Pancreas (tissue), 10 donors: ENCODE measurements around the gene UTY. TPM values are rescaled to one million over a fixed set of nuclear protein-coding genes. Genes with fewer than 3 reads are reported as not detected.
A peak's percentile ranks its signal among the peaks of the same experiment; 100 is the strongest.

Source experiments
- ATAC-seq, 4 donors: fragments of 200-7000 bp; cut with Tn5 transposase; one replicate each; pipeline versions ENCODE4 v1.8.0 to v1.9.1; 2020; ENCODE audit warnings: mild to moderate bottlenecking in 4 of 4, moderate library complexity in 4 of 4
- DNase-seq, 6 donors: peaks; one replicate each; pipeline ENCODE4 v3.0.0-alpha.2; 2020
- FAIRE-seq: peaks from 2 replicates; lab custom pipeline; 2012; peaks lifted over from hg19 to GRCh38; lab: Jason Lieb, UNC
- H3K27ac ChIP-seq, 4 donors: fragments of 200-600 bp; sonication (generic); 1 replicate in 3 of 4; 2 replicates in 1 of 4; pipeline versions ENCODE4 v1.5.0 to v1.8.0; 2020
- H3K27me3 ChIP-seq, 4 donors: fragments of 200-600 bp; one replicate each; pipeline ENCODE4 v1.8.0; 2021
- H3K36me3 ChIP-seq, 3 donors: fragments of 200-600 bp; sonication (generic) in 1 of 3; one replicate each; pipeline versions ENCODE4 v1.5.0 to v1.8.0; 2020 to 2021
- H3K4me1 ChIP-seq, 3 donors: fragments of 200-600 bp; one replicate each; pipeline ENCODE4 v1.8.0; 2021
- H3K4me3 ChIP-seq, 4 donors: fragments of 200-600 bp; sonication (generic) in 2 of 4; one replicate each; pipeline versions ENCODE4 v1.5.0 to v1.8.0; 2020 to 2021
- H3K9me3 ChIP-seq, 4 donors: fragments of 200-600 bp; one replicate each; pipeline ENCODE4 v1.8.0; 2021
- CTCF ChIP-seq, 4 donors: fragments of 200-600 bp; sonication (generic) in 3 of 4; IDR thresholded peaks; one replicate each; pipeline versions ENCODE4 v1.5.0 to v1.8.0; 2021; ENCODE audit warnings: antibody characterized with exemption in 4 of 4
- WGBS, 2 donors: extraction: QIAGEN DNeasy Blood & Tissue Kit; methylation state at CpG; one replicate each; pipeline ENCODE4 v1.1.7; 2013; 5-methylcytosine and 5-hydroxymethylcytosine counted together
- intact Hi-C, 3 donors: fragments of 100-400 bp; cut with DNase I; formaldehyde crosslinking; loops; one replicate each; pipeline versions ENCODE4 v1.11.1 to v1.14.2; 2022
- polyA plus RNA-seq, 2 donors: library from polyadenylated mRNA; stranded (reverse); fragments of 200-250 nt; gene quantifications; one replicate each; pipeline ENCODE4 v1.2.3, GENCODE V29; 2013
- total RNA-seq, 6 donors: library from RNA; stranded (reverse); fragmentation: NEBNext Ultra II Directional in 4 of 6; extraction: Animal tissue kit (Norgen Biotek cat#: 25700) in 4 of 6; gene quantifications; one replicate each; pipeline versions ENCODE4 v1.2.1 to v1.2.4, GENCODE V29; 2021 to 2023
- donor health status: healthy with polysubstance abuse.
- donor health status: DM: no; HTN: no; CAD: no; lungs with moderate emphysema.
- donor health status: DM: no; HTN: no; CAD: no.
- donor health status: control.
- donor health status: control.
- donor health status: Bipolar disorder and iron deficiency.
- donor health status: DM: yes; HTN: yes; CAD: no.
- donor health status: DM: no; HTN: no; CAD: no.
- donor health status: DM: no; HTN: no; CAD: no.
- donor health status: DM: yes; HTN: yes; CAD: no.

Gene UTY
- total and polyA plus RNA-seq, 8 donors: 0.09 to 12.0 (median 2.7) TPM; not detected in 5

GRCh38 chrY:13233901-13234300, 245.9 kb downstream of the UTY start:
- Histone ChIP-seq H3K4me3 (no peak overlapping the region), H3K9me3 (no peaks in the 10 kb centered on the region), H3K27me3 (no peaks in the 10 kb centered on the region), H3K27ac (no peak overlapping the region), H3K4me1 (no peaks in the 10 kb centered on the region), H3K36me3 (no peaks in the 10 kb centered on the region)
- intact Hi-C loops: no loop called here
- ATAC-seq: no peak
- 47% methylated on average over 3 of the region's 3 CpGs; no CpG with 5 or more reads in 1 of the 2 donors for WGBS, 2 donors
- TF ChIP-seq CTCF (IDR thresholded peaks at IDR 0.05): no peak
- peak in 1 of 6 donors; percentile 32 for DNase-seq
- FAIRE-seq: no peak

- DNase-seq: no peak
- Histone ChIP-seq H3K9me3 (no peaks in the 10 kb centered on the region), H3K4me3 (no peak overlapping the region), H3K27ac (no peak overlapping the region), H3K27me3 (no peaks in the 10 kb centered on the region), H3K36me3 (no peaks in the 10 kb centered on the region), H3K4me1 (no peaks in the 10 kb centered on the region)
- no peak for FAIRE-seq
- TF ChIP-seq CTCF (IDR thresholded peaks at IDR 0.05): no peak
- WGBS, 2 donors: 90% methylated on average over 1 of the region's 1 CpG; no CpG with 5 or more reads in 1 of the 2 donors
- intact Hi-C loops: no loop called here
- no peak for ATAC-seq
Measured at GRCh38 chrY:13233118-13233517, 246.7 kb downstream of the UTY start.

GRCh38 chrY:13227354-13227953, 252.4 kb downstream of the UTY start:
- 68% methylated on average over 2 of the region's 2 CpGs; no CpG with 5 or more reads in 1 of the 2 donors for WGBS, 2 donors
- no peak for FAIRE-seq

GRCh38 chrY:13210961-13211646, 268.7 kb downstream of the UTY start:
- H3K27me3 ChIP-seq: no peaks in the 10 kb centered on the region
- no peaks in the 10 kb centered on the region for H3K9me3 ChIP-seq
- no peaks in the 10 kb centered on the region for H3K4me1 ChIP-seq
- no peak overlapping the region for H3K4me3 ChIP-seq
- no peak for ATAC-seq
- intact Hi-C loops: no loop called here
- H3K27ac ChIP-seq: no peak overlapping the region
- no peak for TF ChIP-seq CTCF (IDR thresholded peaks at IDR 0.05)
- FAIRE-seq: no peak
- H3K36me3 ChIP-seq: no peaks in the 10 kb centered on the region
- DNase-seq: no peak
- 18% methylated on average over 5 of the region's 5 CpGs; no CpG with 5 or more reads in 1 of the 2 donors for WGBS, 2 donors

More at GRCh38 chrY:13227354-13227953, 252.4 kb downstream of the UTY start:
- Histone ChIP-seq H3K36me3 (no peaks in the 10 kb centered on the region), H3K9me3 (no peaks in the 10 kb centered on the region), H3K27me3 (no peaks in the 10 kb centered on the region), H3K27ac (no peak overlapping the region), H3K4me3 (no peak overlapping the region), H3K4me1 (no peaks in the 10 kb centered on the region)
- intact Hi-C loops: no loop called here
- ATAC-seq: no peak
- no peak for TF ChIP-seq CTCF (IDR thresholded peaks at IDR 0.05)
- DNase-seq: no peak

- H3K4me3 ChIP-seq: no peak overlapping the region
- no peak for TF ChIP-seq CTCF (IDR thresholded peaks at IDR 0.05)
- intact Hi-C loops: no loop called here
- H3K4me1 ChIP-seq: no peaks in the 10 kb centered on the region
- ATAC-seq: no peak
- no peak for DNase-seq
- no peak for FAIRE-seq
- H3K9me3 ChIP-seq: no peaks in the 10 kb centered on the region
- 37% methylated on average over 1 of the region's 1 CpG; no CpG with 5 or more reads in 1 of the 2 donors for WGBS, 2 donors
- no peak overlapping the region for H3K27ac ChIP-seq
- no peaks in the 10 kb centered on the region for H3K27me3 ChIP-seq
- H3K36me3 ChIP-seq: no peaks in the 10 kb centered on the region
Measured at GRCh38 chrY:13205214-13205613, 274.6 kb downstream of the UTY start.
